ENCODE measurements around the gene SH3YL1. TPM values are rescaled to one million over a fixed set of nuclear protein-coding genes. Genes with fewer than 3 reads are reported as not detected.

The SH3YL1 gene
- polyA plus RNA-seq, 1 donor, result 119 TPM

Other genes starting within 250 kb of the SH3YL1 start
- 20.0 TPM for gene FAM110C, start 217.5 kb downstream of the SH3YL1 start, polyA plus RNA-seq
- gene ACP1, start 915 bp upstream of the SH3YL1 start, polyA plus RNA-seq, result 163 TPM
- 4.4 TPM for gene ALKAL2, start 24.1 kb upstream of the SH3YL1 start, polyA plus RNA-seq